H9 (cell line): ENCODE results near the gene FBXL14. TPM values are rescaled to one million over a fixed set of nuclear protein-coding genes. Genes with fewer than 3 reads are reported as not detected.

Source experiments
- DNase-seq: peaks from one replicate; pipeline ENCODE4 v3.0.0-alpha.2; 2017
- H2AFZ ChIP-seq: one replicate; pipeline ENCODE4 v1.6.1; 2013; ENCODE audit warnings: mild to moderate bottlenecking, low read length, control low read depth, moderate library complexity
- H2AK5ac ChIP-seq: 2 replicates; pipeline ENCODE4 v1.6.1; 2013; ENCODE audit warnings: low read length, control low read depth, mixed read lengths; ENCODE audit not compliant: insufficient read length
- H2BK120ac ChIP-seq: one replicate; pipeline ENCODE4 v1.6.1; 2013; ENCODE audit warnings: low read depth, mild to moderate bottlenecking, low read length, control low read depth, inconsistent platforms; ENCODE audit not compliant: poor library complexity, severe bottlenecking
- H2BK12ac ChIP-seq: 2 replicates; pipeline ENCODE4 v1.6.1; 2013; ENCODE audit warnings: low read length, control low read depth, mixed read lengths, low read depth; ENCODE audit not compliant: insufficient read length
- H2BK15ac ChIP-seq: 2 replicates; pipeline ENCODE4 v1.6.1; 2013; ENCODE audit warnings: low read depth, low read length, control low read depth
- H2BK20ac ChIP-seq: one replicate; pipeline ENCODE4 v1.6.1; 2013; ENCODE audit warnings: low read depth, mild to moderate bottlenecking, low read length, control low read depth, inconsistent platforms; ENCODE audit not compliant: poor library complexity, severe bottlenecking
- H2BK5ac ChIP-seq: 2 replicates; pipeline ENCODE4 v1.6.1; 2013; ENCODE audit warnings: low read length, control low read depth, mixed read lengths; ENCODE audit not compliant: insufficient read length
- H3K14ac ChIP-seq: 2 replicates; pipeline ENCODE4 v1.6.1; 2013; ENCODE audit warnings: low read length, control low read depth; ENCODE audit not compliant: insufficient read depth
- H3K18ac ChIP-seq: 2 replicates; pipeline ENCODE4 v1.6.1; 2013; ENCODE audit warnings: low read depth, mild to moderate bottlenecking, mixed read lengths, low read length, control low read depth; ENCODE audit not compliant: insufficient read length
- H3K23ac ChIP-seq: 2 replicates; pipeline ENCODE4 v1.6.1; 2013; ENCODE audit warnings: low read length, control low read depth, mixed read lengths, low read depth; ENCODE audit not compliant: insufficient read length
- H3K23me2 ChIP-seq: 2 replicates; pipeline ENCODE4 v1.6.1; 2013; ENCODE audit warnings: low read depth, mild to moderate bottlenecking, mixed read lengths, low read length, control low read depth; ENCODE audit not compliant: insufficient read length, poor library complexity, severe bottlenecking
- H3K27ac ChIP-seq: 2 replicates; pipeline ENCODE4 v1.5.1; 2013; ENCODE audit warnings: low read length, control low read depth, mixed read lengths, low read depth; ENCODE audit not compliant: insufficient read length
- H3K27me3 ChIP-seq: 2 replicates; pipeline ENCODE4 v1.6.1; 2013; ENCODE audit warnings: low read length, control low read depth, inconsistent platforms; ENCODE audit not compliant: insufficient read depth
- H3K4ac ChIP-seq: 2 replicates; pipeline ENCODE4 v1.6.1; 2013; ENCODE audit warnings: low read depth, mild to moderate bottlenecking, control low read depth, inconsistent platforms, low read length, moderate library complexity
- H3K4me1 ChIP-seq: 2 replicates; pipeline ENCODE4 v1.6.1; 2013; ENCODE audit warnings: low read length, control low read depth, inconsistent platforms; ENCODE audit not compliant: insufficient read depth
- H3K4me2 ChIP-seq: 2 replicates; pipeline ENCODE4 v1.6.1; 2013; ENCODE audit warnings: low read length, control low read depth, mixed read lengths; ENCODE audit not compliant: insufficient read length, insufficient read depth
- H3K56ac ChIP-seq: 2 replicates; pipeline ENCODE4 v1.6.1; 2013; ENCODE audit warnings: low read depth, mild to moderate bottlenecking, mixed read lengths, low read length, control low read depth; ENCODE audit not compliant: insufficient read length
- H3K79me1 ChIP-seq: 2 replicates; pipeline ENCODE4 v1.6.1; 2013; ENCODE audit warnings: low read depth, mild to moderate bottlenecking, moderate library complexity, low read length, control low read depth, inconsistent platforms; ENCODE audit not compliant: insufficient read depth, poor library complexity, severe bottlenecking
- H3K79me2 ChIP-seq: 2 replicates; pipeline ENCODE4 v1.6.1; 2013; ENCODE audit warnings: low read length, control low read depth, inconsistent platforms; ENCODE audit not compliant: insufficient read depth
- H3K9ac ChIP-seq: 2 replicates; pipeline ENCODE4 v1.6.1; 2013; ENCODE audit warnings: low read length, control low read depth, mixed read lengths; ENCODE audit not compliant: insufficient read length; ENCODE audit errors: extremely low read depth
- H3K9me3 ChIP-seq: one replicate; pipeline ENCODE4 v1.6.1; 2013; ENCODE audit warnings: low read depth, low read length, inconsistent platforms; ENCODE audit not compliant: control insufficient read depth
- H3T11ph ChIP-seq: one replicate; pipeline ENCODE4 v1.6.1; 2013; ENCODE audit warnings: mild to moderate bottlenecking, low read length, control low read depth, inconsistent platforms
- H4K20me1 ChIP-seq: one replicate; pipeline ENCODE4 v1.6.1; 2013; ENCODE audit not compliant: control insufficient read depth, insufficient read length, insufficient read depth
- H4K5ac ChIP-seq: 2 replicates; pipeline ENCODE4 v1.6.1; 2013; ENCODE audit warnings: low read depth, mild to moderate bottlenecking, mixed read lengths, low read length, control low read depth; ENCODE audit not compliant: insufficient read length
- H4K8ac ChIP-seq: replicated peaks from 2 replicates; pipeline ENCODE4 v1.6.1; 2013; ENCODE audit warnings: low read length, control low read depth, mixed read lengths, low read depth; ENCODE audit not compliant: insufficient read length
- H4K91ac ChIP-seq: 2 replicates; pipeline ENCODE4 v1.6.1; 2013; ENCODE audit warnings: low read depth, mild to moderate bottlenecking, moderate library complexity, mixed read lengths, low read length, control low read depth; ENCODE audit not compliant: insufficient read length
- H3K27ac Mint-ChIP-seq, 3 experiments: 2 replicates in 2 of 3; 3 replicates in 1 of 3; pipeline ENCODE4 v1.8.0; 2020 to 2021; ENCODE audit warnings: mixed read lengths in 3 of 3, mild to moderate bottlenecking in 1 of 3, moderate library complexity in 1 of 3
- H3K27me3 Mint-ChIP-seq: 2 replicates; pipeline ENCODE4 v1.8.0; 2021; ENCODE audit warnings: low read depth, mild to moderate bottlenecking, moderate library complexity, mixed read lengths
- H3K36me3 Mint-ChIP-seq, 3 experiments: 2 replicates in 2 of 3; 3 replicates in 1 of 3; pipeline ENCODE4 v1.8.0; 2020 to 2021; ENCODE audit warnings: low read depth in 3 of 3, mixed read lengths in 3 of 3; ENCODE audit not compliant: insufficient read depth in 1 of 3
- H3K4me1 Mint-ChIP-seq, 2 experiments: 2 replicates each; pipeline ENCODE4 v1.8.0; 2020; ENCODE audit warnings: mixed read lengths in 2 of 2
- H3K4me3 Mint-ChIP-seq, 2 experiments: 2 replicates in 1 of 2; 3 replicates in 1 of 2; pipeline ENCODE4 v1.8.0; 2020 to 2021; ENCODE audit warnings: mild to moderate bottlenecking in 2 of 2, mixed read lengths in 2 of 2, moderate library complexity in 1 of 2
- H3K9me3 Mint-ChIP-seq, 2 experiments: 2 replicates in 1 of 2; 3 replicates in 1 of 2; pipeline ENCODE4 v1.8.0; 2020; ENCODE audit warnings: mild to moderate bottlenecking in 2 of 2, mixed read lengths in 2 of 2, moderate library complexity in 1 of 2
- WGBS: extraction: QIAGEN DNeasy Blood & Tissue Kit; methylation state at CpG from one replicate; pipeline ENCODE4 v1.1.7; 2013; ENCODE audit warnings: missing lambda C conversion rate, low lambda C conversion rate, mixed read lengths; ENCODE audit not compliant: insufficient read length; ENCODE audit errors: extremely low coverage; 5-methylcytosine and 5-hydroxymethylcytosine counted together
- total RNA-seq: library from RNA; stranded (reverse); gene quantifications from 2 replicates; pipeline ENCODE4 v1.2.1, GENCODE V29; 2021
- TF ChIP-seq, protein P1 (sequence below): fragments of 200-600 bp; sonication (generic); conservative IDR thresholded peaks from 3 replicates; pipeline ENCODE4 v1.8.0; 2021; ENCODE audit warnings: antibody characterized with exemption, mild to moderate bottlenecking

FBXL14 gene
- total RNA-seq, 1 experiment from 2014 or later = 15.6 TPM

DNA sequence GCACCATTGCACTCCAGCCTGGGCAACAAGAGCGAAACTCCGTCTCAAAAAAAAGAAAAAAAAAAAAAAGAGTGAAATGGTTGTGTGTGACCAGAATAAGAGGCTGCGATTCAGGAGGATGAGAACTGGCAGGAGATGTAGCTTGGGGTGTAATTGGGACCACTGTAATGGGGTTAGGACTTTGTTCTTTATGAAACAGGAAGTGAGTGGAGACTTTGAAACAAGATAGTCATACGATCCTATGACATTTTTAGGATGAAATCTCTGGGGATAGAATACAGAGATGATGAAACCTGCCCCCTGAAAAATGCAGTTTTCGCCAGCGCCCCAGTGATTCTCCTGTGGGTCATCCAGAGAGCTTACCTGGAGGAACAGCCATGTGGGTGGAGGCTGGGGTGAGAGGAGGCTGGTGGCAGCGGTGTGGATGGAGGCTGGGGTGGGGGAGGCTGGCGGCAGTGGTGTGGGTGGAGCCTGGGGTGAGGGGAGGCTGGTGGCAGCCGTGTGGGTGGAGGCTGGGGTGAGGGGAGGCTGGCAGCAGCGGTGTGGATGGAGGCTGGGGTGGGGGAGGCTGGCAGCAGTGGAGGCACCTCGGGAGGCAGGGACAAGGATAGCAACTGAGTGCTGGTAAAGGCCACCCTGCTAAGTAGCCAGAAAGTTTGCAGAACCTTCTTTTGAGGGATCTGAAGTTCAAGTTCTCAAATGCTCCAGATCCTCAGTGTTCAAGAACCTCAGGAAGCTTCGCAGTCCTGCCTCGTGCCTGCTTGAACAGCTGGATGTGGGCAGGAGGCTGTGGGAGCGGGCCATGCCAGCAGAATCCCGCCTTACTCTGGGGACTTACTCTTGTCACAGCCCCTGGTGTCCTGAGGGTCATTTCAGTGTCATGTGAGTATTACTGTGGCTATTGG lies 20.2 kb downstream of the FBXL14 start:
- Mint-ChIP-seq H3K36me3 (no peaks in the 10 kb centered on the region), H3K4me3 (no peak overlapping the region), H3K4me1 (peaks cover under 1% of the 10 kb centered on the region in 2 experiments; a peak in 3 of 4 replicates), H3K27me3 (peaks cover 35% of the 10 kb centered on the region), H3K27ac (no peak overlapping the region), H3K9me3 (peaks cover 0 to 4% of the 10 kb centered on the region in 2 experiments; a peak in 1 of 5 replicates)
- H2BK15ac ChIP-seq = no peak overlapping the region
- H4K91ac ChIP-seq = no peak overlapping the region
- H4K20me1 ChIP-seq = no peaks in the 10 kb centered on the region
- H4K8ac ChIP-seq = no peak overlapping the region
- H3K4ac ChIP-seq = no peak overlapping the region
- no peak overlapping the region for H3K27ac ChIP-seq
- no peaks in the 10 kb centered on the region for H3K79me2 ChIP-seq
- no peak overlapping the region for H2AFZ ChIP-seq
- no peak overlapping the region for H3K56ac ChIP-seq
- H3K79me1 ChIP-seq = no peaks in the 10 kb centered on the region
- H2AK5ac ChIP-seq = no peak overlapping the region
- H2BK5ac ChIP-seq = no peak overlapping the region
- no peaks in the 10 kb centered on the region for H3K9me3 ChIP-seq
- H3K23ac ChIP-seq = no peak overlapping the region
- H2BK12ac ChIP-seq = no peak overlapping the region
- no CpG with 5 or more reads among the region's 15 CpGs for WGBS
- no peak for DNase-seq
- H2BK20ac ChIP-seq = no peak overlapping the region
- H3K14ac ChIP-seq = no peak overlapping the region
- no peaks in the 10 kb centered on the region for H3K4me1 ChIP-seq
- no peaks in the 10 kb centered on the region; the same call in 1 of the 2 replicates for H3K27me3 ChIP-seq
- H3K18ac ChIP-seq = no peak overlapping the region
- no peak overlapping the region for H4K5ac ChIP-seq
- TF ChIP-seq, protein P1, sequence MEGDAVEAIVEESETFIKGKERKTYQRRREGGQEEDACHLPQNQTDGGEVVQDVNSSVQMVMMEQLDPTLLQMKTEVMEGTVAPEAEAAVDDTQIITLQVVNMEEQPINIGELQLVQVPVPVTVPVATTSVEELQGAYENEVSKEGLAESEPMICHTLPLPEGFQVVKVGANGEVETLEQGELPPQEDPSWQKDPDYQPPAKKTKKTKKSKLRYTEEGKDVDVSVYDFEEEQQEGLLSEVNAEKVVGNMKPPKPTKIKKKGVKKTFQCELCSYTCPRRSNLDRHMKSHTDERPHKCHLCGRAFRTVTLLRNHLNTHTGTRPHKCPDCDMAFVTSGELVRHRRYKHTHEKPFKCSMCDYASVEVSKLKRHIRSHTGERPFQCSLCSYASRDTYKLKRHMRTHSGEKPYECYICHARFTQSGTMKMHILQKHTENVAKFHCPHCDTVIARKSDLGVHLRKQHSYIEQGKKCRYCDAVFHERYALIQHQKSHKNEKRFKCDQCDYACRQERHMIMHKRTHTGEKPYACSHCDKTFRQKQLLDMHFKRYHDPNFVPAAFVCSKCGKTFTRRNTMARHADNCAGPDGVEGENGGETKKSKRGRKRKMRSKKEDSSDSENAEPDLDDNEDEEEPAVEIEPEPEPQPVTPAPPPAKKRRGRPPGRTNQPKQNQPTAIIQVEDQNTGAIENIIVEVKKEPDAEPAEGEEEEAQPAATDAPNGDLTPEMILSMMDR = no peak
- no peak overlapping the region for H2BK120ac ChIP-seq
- no peak overlapping the region for H3T11ph ChIP-seq
- H3K9ac ChIP-seq = no peak overlapping the region
- H3K4me2 ChIP-seq = no peak overlapping the region
- no peaks in the 10 kb centered on the region for H3K23me2 ChIP-seq
